ENCODE results near the gene MIA3. TPM values are rescaled to one million over a fixed set of nuclear protein-coding genes. Genes with fewer than 3 reads are reported as not detected.
A peak's percentile ranks its signal among the peaks of the same experiment; 100 is the strongest.

Gene MIA3
- total RNA-seq, 1 donor from 2014 or later: 46.3 TPM

DNA sequence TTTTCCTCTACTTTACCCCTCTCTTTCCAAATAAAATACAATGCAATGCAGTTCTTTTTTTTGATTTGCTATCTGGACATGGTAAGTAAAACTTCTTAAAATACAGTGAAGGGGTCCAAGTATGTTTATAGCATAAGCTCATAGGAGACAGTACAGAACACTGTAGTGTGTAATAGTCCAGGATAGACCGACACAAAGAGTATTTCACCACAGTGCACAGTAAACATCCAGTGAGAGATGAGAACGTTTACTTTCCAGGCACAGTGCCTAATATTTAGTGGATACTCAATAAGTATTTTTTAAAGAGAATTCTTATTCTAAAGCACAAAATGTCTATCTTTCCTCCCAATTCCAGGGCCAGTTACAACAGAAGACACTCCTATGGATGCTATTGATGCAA, 14.9 kb downstream of the MIA3 start:
- H4K20me1 ChIP-seq (ENCODE audit: low read depth): peaks cover 11% of the 10 kb centered on the region
- H3K4me3 Mint-ChIP-seq: no peak overlapping the region
- peaks cover 29% of the 10 kb centered on the region for H3K36me3 Mint-ChIP-seq
- no peaks in the 10 kb centered on the region for H3K4me1 ChIP-seq
- no peaks in the 10 kb centered on the region for H3K4me1 Mint-ChIP-seq
- peaks cover 9% of the 10 kb centered on the region for H3K36me3 ChIP-seq
- no peaks in the 10 kb centered on the region for H3K9me3 Mint-ChIP-seq
- no peaks in the 10 kb centered on the region for H3K27me3 ChIP-seq
- H3F3A ChIP-seq (ENCODE audit: low read depth): peaks cover 7% of the 10 kb centered on the region
- TF ChIP-seq, protein P1, sequence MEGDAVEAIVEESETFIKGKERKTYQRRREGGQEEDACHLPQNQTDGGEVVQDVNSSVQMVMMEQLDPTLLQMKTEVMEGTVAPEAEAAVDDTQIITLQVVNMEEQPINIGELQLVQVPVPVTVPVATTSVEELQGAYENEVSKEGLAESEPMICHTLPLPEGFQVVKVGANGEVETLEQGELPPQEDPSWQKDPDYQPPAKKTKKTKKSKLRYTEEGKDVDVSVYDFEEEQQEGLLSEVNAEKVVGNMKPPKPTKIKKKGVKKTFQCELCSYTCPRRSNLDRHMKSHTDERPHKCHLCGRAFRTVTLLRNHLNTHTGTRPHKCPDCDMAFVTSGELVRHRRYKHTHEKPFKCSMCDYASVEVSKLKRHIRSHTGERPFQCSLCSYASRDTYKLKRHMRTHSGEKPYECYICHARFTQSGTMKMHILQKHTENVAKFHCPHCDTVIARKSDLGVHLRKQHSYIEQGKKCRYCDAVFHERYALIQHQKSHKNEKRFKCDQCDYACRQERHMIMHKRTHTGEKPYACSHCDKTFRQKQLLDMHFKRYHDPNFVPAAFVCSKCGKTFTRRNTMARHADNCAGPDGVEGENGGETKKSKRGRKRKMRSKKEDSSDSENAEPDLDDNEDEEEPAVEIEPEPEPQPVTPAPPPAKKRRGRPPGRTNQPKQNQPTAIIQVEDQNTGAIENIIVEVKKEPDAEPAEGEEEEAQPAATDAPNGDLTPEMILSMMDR (IDR thresholded peaks at IDR 0.05): no peak
- TF ChIP-seq EZH2 (IDR thresholded peaks at IDR 0.05): no peak
- TF ChIP-seq EZH2phosphoT487 (IDR thresholded peaks at IDR 0.05): no peak
- H3K9me3 ChIP-seq (ENCODE audit: low read depth): no peaks in the 10 kb centered on the region
- no peak overlapping the region for H3K9ac ChIP-seq
- no peak overlapping the region for H2AFZ ChIP-seq (replicated peaks)
- no peak overlapping the region for H3K27ac ChIP-seq
- H3K4me2 ChIP-seq: no peak overlapping the region
- H3K4me3 ChIP-seq: no peak overlapping the region
- H3K27ac Mint-ChIP-seq: no peak overlapping the region
- H3K27me3 Mint-ChIP-seq (ENCODE audit: insufficient read depth, low read depth): no peaks in the 10 kb centered on the region
- no peak for DNase-seq (ENCODE audit: low spot score)
- peaks cover 7% of the 10 kb centered on the region for H3K79me2 ChIP-seq (ENCODE audit: low read depth)

DNA sequence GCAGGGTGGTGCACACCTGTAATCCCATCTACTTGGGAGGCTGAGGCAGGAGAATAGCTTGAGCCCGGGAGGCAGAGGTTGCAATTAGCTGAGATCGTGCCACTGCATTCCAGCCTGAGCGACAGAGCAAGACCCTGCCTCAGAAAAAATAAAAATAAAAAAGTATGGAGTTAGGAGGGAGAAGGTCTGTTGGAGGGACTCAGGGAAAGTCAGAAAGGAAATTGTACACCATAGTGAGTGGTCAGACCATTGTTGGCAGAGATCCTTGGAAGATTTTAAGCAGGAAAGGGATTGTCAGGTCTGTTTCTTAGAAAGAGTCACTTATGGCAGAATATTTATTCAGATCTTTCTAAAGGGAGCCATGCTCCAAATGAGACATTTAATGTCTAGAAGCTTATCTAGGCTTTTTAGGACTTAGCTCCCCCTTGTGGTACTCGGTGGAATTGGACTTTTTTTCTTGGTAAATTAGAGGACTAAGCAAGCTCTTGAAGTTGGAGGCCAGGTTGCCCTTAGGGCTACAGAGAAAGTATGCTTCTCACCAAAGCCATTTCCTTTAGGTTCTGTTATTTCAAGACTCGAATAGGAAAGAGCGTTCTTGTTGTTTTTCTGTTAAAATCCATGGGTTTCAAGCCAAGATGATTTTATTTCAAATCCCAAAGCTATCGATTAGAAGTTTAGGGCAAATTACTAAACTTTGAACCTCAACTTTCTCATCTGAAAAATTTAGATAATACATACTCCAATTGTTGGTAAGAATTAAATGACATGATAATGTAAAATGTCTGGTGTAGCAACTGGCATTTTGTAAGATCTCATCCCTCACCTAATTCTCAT, 16.5 kb downstream of the MIA3 start:
- Histone ChIP-seq H3K4me2 (no peak overlapping the region), H2AFZ (replicated peaks) (no peak overlapping the region), H3K79me2 (ENCODE audit: low read depth) (peaks cover 7% of the 10 kb centered on the region), H3K27me3 (no peaks in the 10 kb centered on the region), H3K36me3 (peaks cover 11% of the 10 kb centered on the region), H4K20me1 (ENCODE audit: low read depth) (peaks cover 11% of the 10 kb centered on the region), H3K27ac (no peak overlapping the region), H3K4me1 (no peaks in the 10 kb centered on the region), H3K9ac (no peak overlapping the region), H3K4me3 (no peak overlapping the region), H3K9me3 (ENCODE audit: low read depth) (no peaks in the 10 kb centered on the region), H3F3A (ENCODE audit: low read depth) (peaks cover 7% of the 10 kb centered on the region)
- DNase-seq (ENCODE audit: low spot score): peak; percentile 74
- TF ChIP-seq, protein P1 (IDR thresholded peaks at IDR 0.05): peak; percentile 92
- TF ChIP-seq EZH2 (IDR thresholded peaks at IDR 0.05) (no peak), EZH2phosphoT487 (IDR thresholded peaks at IDR 0.05) (no peak)
- Mint-ChIP-seq H3K36me3 (peaks cover 24% of the 10 kb centered on the region), H3K27me3 (ENCODE audit: insufficient read depth, low read depth) (no peaks in the 10 kb centered on the region), H3K4me1 (no peaks in the 10 kb centered on the region), H3K4me3 (no peak overlapping the region), H3K27ac (no peak overlapping the region), H3K9me3 (no peaks in the 10 kb centered on the region)

DNA sequence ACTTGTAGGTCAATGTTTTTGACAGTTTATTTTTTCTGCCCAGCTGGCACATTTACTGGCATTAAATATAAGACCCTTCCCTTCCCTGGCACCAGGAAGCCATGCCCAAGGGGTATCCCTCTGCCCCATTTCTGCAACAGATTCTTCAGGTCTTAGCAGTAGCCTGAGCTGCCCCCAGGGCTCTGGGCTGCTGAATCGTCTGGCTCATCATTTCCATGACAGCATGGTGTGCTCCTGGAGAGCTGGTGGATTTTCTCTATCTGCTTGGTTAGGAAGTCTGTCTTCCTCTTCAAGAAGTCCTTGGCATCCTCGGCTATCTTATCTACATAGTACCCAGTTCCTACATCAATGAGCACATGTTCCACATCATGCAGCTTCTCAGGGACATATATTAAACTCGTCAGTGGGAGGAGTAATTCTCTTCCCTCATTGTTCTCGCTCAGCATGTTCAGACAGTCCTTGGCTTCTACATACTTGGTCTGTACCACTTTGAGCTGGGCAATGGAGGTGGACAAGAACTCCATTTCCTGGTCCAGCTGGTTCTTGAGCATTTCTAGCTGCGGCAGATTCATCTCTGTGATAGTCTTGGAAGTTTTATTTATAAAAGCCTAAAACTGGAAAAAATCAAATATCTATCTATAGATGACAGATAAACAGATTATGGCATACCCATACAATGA, 23.5 kb downstream of the MIA3 start:
- Mint-ChIP-seq H3K36me3 (peaks cover 14% of the 10 kb centered on the region), H3K27me3 (ENCODE audit: insufficient read depth, low read depth) (peaks cover 2% of the 10 kb centered on the region), H3K4me3 (no peak overlapping the region), H3K27ac (no peak overlapping the region), H3K4me1 (peaks cover 15% of the 10 kb centered on the region), H3K9me3 (no peaks in the 10 kb centered on the region)
- Histone ChIP-seq H2AFZ (replicated peaks) (no peak overlapping the region), H4K20me1 (ENCODE audit: low read depth) (no peaks in the 10 kb centered on the region), H3K4me1 (no peaks in the 10 kb centered on the region), H3K4me2 (no peak overlapping the region), H3K27me3 (no peaks in the 10 kb centered on the region), H3K36me3 (peaks cover 17% of the 10 kb centered on the region), H3K9ac (no peak overlapping the region), H3K27ac (no peak overlapping the region), H3K9me3 (ENCODE audit: low read depth) (no peaks in the 10 kb centered on the region), H3K4me3 (no peak overlapping the region), H3F3A (ENCODE audit: low read depth) (peaks cover 26% of the 10 kb centered on the region), H3K79me2 (ENCODE audit: low read depth) (peaks cover 16% of the 10 kb centered on the region)
- no peak for TF ChIP-seq EZH2phosphoT487 (IDR thresholded peaks at IDR 0.05)
- TF ChIP-seq, protein P1 (IDR thresholded peaks at IDR 0.05): no peak
- no peak for TF ChIP-seq EZH2 (IDR thresholded peaks at IDR 0.05)
- DNase-seq (ENCODE audit: low spot score): no peak
